AG04450 (cell line): ENCODE results near the gene RLBP1. TPM values are rescaled to one million over a fixed set of nuclear protein-coding genes. Genes with fewer than 3 reads are reported as not detected.

Experiments used
- CTCF ChIA-PET: fragments of 300-600, 350-600 bp; formaldehyde crosslinking; extraction: SDS; loops from one replicate; lab custom pipeline; 2022; ENCODE audit warnings: antibody characterized with exemption, inconsistent platforms; lab: Charles Lee
- POLR2A ChIA-PET: fragments of 350-600 bp; formaldehyde crosslinking; extraction: SDS; loops from one replicate; lab custom pipeline; 2021; ENCODE audit warnings: antibody characterized with exemption, inconsistent platforms; lab: Yijun Ruan, JAX
- DNase-seq: peaks from one replicate; pipeline ENCODE4 v3.0.0-alpha.2; 2011; ENCODE audit warnings: low read depth, low spot score
- H3K27ac ChIP-seq: one replicate; pipeline ENCODE4 v1.5.1; 2012; ENCODE audit warnings: low read depth, low read length, control low read depth
- H3K27me3 ChIP-seq: one replicate; pipeline ENCODE4 v1.6.0; 2012; ENCODE audit warnings: low read length; ENCODE audit not compliant: control insufficient read depth, insufficient read depth
- H3K4me3 ChIP-seq: 2 replicates; pipeline ENCODE4 v1.5.1; 2011; ENCODE audit warnings: mild to moderate bottlenecking, low read depth, low read length, control low read depth
- H3K9me3 ChIP-seq: 2 replicates; pipeline ENCODE4 v1.5.1; 2012; ENCODE audit warnings: low read length; ENCODE audit not compliant: control insufficient read depth, insufficient read depth
- polyA plus RNA-seq: library from polyadenylated mRNA; depleted of rRNA; stranded (reverse); fragments of >200 nt; gene quantifications from 2 replicates; pipeline ENCODE4 v1.2.3, GENCODE V29; 2011
- TF ChIP-seq, protein P1 (sequence below): IDR thresholded peaks from 2 replicates; pipeline ENCODE4 v1.5.1; 2011; ENCODE audit warnings: low read depth, low read length, control low read depth, inconsistent platforms

Gene RLBP1
- polyA plus RNA-seq, 1 experiment: not detected

DNA sequence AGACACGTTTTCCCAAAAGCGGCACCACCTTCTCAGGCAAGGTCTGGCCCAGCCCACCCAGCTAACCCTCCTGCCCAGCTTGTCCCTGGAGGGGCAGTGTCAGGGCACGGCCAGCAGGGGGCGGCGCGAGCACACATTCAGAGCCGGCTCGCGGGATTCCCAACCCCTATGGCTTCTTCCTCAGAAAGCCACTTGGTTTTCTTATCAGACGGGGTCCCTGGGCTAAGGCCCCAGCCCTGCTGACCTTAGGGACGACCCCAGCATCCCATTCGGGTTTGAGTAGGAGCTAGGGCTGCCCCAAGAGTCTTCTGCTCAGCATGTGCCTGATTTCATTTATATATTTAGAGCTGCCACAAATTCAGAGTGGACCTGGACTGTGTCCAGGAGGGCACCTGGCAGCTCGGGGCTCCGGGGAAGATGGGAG lies 14.5 kb downstream of the RLBP1 start:
- Histone ChIP-seq H3K4me3 (peak overlapping the region; percentile 41), H3K9me3 (no peaks in the 10 kb centered on the region), H3K27me3 (no peaks in the 10 kb centered on the region), H3K27ac (no peak overlapping the region)
- DNase-seq: peak; percentile 16
- CTCF ChIA-PET: interaction anchor here (0.5 to 3.6 kb wide), 74 partner anchors 10 to 265 kb away, joined by 3 to 108 read pairs (median 5); partner anchors contain the start of genes FANCI, POLG and RLBP1
- TF ChIP-seq, protein P1, sequence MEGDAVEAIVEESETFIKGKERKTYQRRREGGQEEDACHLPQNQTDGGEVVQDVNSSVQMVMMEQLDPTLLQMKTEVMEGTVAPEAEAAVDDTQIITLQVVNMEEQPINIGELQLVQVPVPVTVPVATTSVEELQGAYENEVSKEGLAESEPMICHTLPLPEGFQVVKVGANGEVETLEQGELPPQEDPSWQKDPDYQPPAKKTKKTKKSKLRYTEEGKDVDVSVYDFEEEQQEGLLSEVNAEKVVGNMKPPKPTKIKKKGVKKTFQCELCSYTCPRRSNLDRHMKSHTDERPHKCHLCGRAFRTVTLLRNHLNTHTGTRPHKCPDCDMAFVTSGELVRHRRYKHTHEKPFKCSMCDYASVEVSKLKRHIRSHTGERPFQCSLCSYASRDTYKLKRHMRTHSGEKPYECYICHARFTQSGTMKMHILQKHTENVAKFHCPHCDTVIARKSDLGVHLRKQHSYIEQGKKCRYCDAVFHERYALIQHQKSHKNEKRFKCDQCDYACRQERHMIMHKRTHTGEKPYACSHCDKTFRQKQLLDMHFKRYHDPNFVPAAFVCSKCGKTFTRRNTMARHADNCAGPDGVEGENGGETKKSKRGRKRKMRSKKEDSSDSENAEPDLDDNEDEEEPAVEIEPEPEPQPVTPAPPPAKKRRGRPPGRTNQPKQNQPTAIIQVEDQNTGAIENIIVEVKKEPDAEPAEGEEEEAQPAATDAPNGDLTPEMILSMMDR: peak; percentile 97
- POLR2A ChIA-PET: interaction anchor here (0.6 kb wide), 1 partner anchor 91 kb away, joined by 4 read pairs; no protein-coding TSS in a partner anchor

DNA sequence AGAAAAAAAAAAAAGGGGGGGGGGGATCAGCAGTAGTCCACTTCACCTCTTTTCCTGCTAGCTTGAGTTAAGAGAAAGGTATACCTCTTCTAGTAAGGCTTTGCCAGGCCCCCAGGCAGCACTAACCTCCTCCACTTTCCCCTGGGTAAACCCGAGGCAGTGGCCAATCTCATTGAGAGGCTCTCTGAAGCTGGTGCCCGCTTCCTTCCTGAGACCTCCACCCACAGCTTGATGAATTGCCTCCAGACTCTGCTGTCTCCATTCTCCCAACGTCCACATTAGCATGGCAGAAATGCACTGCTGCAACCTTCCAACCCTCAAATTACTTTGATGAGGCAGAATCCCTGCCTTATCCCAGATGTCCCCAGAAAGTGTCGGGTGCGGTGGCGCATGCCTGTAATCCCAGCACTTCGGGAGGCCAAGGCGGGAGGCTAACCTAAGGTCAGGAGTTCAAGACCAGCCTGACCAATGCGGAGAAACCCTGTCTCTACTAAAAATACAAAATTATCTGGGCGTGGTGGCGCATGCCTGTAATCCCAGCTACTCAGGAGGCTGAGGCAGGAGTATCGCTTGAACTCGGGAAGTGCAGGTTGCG lies 15.3 kb downstream of the RLBP1 start:
- ChIA-PET CTCF (interaction anchor here (0.5 to 3.6 kb wide), 58 partner anchors 10 to 266 kb away, joined by 3 to 108 read pairs (median 8); partner anchors contain the start of genes FANCI, POLG and RLBP1), POLR2A (interaction anchor here (0.6 kb wide), 1 partner anchor 92 kb away, joined by 4 read pairs; no protein-coding TSS in a partner anchor)
- no peaks in the 10 kb centered on the region for H3K9me3 ChIP-seq
- H3K4me3 ChIP-seq: no peak overlapping the region
- no peak overlapping the region for H3K27ac ChIP-seq
- no peaks in the 10 kb centered on the region for H3K27me3 ChIP-seq
- TF ChIP-seq, protein P1: no peak
- DNase-seq: no peak

DNA sequence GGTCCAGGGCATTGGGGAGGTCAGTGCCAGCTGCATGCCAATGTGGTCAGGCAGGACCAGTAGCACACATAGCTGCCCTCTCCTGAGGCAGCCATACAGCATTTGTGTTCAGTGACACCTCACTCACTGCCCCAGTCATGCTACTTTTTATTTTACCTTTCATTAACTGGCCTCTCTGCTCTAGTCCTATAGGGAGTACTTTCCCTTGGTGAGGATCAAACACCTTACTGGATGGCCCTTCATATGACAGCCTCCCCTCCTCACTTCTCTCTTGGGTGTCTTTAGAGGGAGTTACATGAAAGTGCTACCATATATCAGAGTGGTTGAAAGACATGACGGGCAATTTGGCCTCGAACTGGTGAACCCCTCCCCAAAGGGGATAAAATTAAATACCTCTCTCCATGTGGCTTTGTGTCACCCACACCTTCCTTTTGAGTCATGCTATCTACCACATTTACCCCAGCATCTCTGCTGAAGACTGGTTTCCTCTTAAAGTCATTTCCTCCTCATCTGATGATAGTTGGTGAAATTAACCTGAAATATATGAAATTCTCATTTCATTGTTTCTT lies 17.6 kb downstream of the RLBP1 start:
- TF ChIP-seq, protein P1: no peak
- ChIA-PET CTCF (interaction anchor here (0.9 to 1.6 kb wide), 2 partner anchors 26 to 96 kb away, joined by 4 to 5 read pairs; no protein-coding TSS in a partner anchor), POLR2A (no interaction called here)
- DNase-seq: no peak
- no peak overlapping the region for H3K4me3 ChIP-seq
- no peaks in the 10 kb centered on the region for H3K9me3 ChIP-seq
- no peak overlapping the region for H3K27ac ChIP-seq
- no peaks in the 10 kb centered on the region for H3K27me3 ChIP-seq

DNA sequence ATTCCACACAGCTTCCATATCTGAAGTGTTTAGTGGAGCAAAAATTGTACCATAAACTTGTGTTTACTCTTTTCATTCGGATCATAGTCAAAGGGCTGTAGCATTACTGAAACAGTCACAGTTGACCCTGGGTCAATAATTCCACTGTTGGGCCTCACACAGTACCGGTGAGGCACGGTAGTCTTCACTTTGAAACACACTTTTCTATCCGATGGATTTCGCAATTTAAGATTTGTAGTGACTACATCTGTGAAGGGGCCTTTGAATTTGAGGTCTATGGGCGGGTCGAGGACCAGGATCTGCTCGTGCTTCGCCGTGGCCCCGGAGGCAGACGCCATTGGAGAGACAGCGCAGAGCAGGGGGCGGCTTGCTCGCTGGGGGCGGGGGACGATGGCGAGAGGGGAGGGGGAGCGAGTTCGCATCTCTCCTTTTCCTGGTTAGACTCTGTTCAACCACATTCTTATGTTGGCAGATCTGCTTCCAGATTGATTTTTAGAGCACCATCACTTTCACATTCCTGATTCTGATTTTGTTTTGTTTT lies 19.8 kb downstream of the RLBP1 start:
- POLR2A ChIA-PET: no interaction called here

More for the DNA sequence above, 19.8 kb downstream of the RLBP1 start:
- no peak for DNase-seq
- Histone ChIP-seq H3K4me3 (no peak overlapping the region), H3K27me3 (no peaks in the 10 kb centered on the region), H3K9me3 (no peaks in the 10 kb centered on the region), H3K27ac (no peak overlapping the region)
- CTCF ChIA-PET: no interaction called here
- TF ChIP-seq, protein P1: no peak
